ENCODE measurements around the gene RPS8.
"Not testable (repeated sequence)": the region's sequence is repeated elsewhere in the genome, so short reads cannot be mapped to it uniquely, and the experiment has no call there.

The RPS8 gene

DNA sequence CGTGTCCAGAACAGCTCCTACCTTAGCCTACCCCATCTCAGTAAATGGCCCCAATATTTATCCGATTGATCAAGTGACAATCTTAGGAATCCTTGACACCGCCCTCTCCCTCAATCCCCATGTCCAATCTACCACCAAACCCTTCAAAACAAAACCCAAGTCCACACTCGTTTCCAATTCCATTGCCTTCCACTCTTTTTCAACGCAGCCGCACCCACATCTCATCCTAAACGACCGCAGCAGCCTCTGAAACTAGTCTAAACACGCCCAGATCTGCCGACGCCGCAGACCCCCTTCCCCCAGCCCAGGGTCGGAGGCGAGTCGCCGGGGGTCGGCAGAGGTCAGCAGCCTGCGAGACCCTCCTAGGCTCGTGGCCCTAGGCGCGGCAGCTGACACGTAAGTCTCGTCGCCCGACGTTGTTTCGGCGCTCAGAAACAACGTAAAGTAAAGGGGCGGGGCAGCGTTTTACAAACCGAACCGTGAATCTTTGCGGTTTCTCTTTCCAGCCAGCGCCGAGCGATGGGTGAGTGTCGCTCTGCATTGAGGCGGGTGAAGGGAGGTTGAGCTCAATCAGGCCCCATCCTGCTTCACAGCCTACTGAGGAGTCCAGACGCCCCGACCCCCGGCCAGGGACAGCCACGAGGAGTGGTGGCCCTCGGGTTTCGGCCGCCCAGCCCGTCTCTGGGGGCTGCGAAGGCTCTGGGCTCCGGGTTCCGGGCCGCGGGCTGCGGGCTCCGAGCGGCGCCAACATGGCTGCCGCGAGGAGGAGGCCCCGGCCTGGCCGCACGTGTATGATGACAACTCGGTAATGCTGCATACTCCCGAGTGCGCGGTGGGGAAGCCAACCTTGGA, at the start of gene RPS8:
TSS of gene RPS8 (plus strand) at position 463 of the 852 bp plus-strand sequence. CDS start at position 520, 57 bp downstream.
- peak; percentile 86 to 93 for DNase-seq (ENCODE audit: low spot score in 2 of 2)
- Histone ChIP-seq H3K36me3 (replicated peaks) (peaks cover 48% of the 10 kb centered on the region), H3K4me3 (peak within 1 kb of the TSS; percentile 74), H3K9me3 (no peaks in the 10 kb centered on the region), H3K4me1 (peaks cover 16% of the 10 kb centered on the region), H3K27me3 (ENCODE audit: low read depth) (no peaks in the 10 kb centered on the region)
- in situ Hi-C loops (cut with MboI; ENCODE audit: low sequenced_read_pairs) = no loop called here

DNA sequence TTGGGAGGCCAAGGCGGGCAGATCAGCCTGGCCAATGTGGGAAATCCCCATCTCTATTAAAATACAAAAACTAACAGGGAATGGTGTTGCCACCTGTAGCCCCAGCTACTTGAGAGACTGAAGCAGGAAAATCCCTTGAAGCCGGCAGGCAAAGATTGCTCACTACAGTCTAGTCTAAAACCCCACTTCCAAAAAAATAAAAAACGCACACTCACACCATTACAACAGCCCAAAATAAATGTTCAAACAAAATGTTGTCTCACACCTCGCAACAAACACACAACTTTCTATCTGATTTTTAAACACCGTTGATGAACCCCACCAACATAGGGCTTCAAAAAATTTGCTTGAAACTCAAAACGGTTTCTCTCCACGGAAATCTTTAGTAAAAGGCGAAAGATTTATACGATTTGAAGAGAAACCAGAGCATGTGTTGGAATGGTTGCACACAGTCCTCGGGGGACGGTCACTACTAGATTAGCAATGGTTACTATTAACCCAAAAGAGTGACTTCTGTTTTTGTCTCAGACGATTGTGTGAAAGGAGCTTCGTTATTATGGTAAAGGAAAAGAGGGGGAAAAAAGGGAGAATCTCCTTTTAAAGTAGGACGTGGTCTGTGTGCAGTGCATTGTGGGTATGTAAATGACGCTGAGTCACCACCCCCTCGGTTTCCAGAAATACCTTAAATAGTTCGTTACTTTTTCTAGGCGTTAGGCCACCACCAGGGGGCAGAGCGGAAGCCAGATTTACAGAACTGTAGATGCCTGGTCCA, 44.4 kb upstream of the RPS8 start, which contains the start of gene RNU5D-1:
TSS of gene RNU5D-1 (minus strand) at position 430 of the 772 bp plus-strand sequence.
- Histone ChIP-seq H3K27me3 (ENCODE audit: low read depth) (no peaks in the 10 kb centered on the region), H3K36me3 (replicated peaks) (no peaks in the 10 kb centered on the region), H3K4me3 (peak within 1 kb of the TSS; percentile 7; the same call in 1 of the 2 replicates), H3K9me3 (no peaks in the 10 kb centered on the region), H3K4me1 (peaks cover 13% of the 10 kb centered on the region)
- DNase-seq (ENCODE audit: low spot score in 2 of 2) = peak; percentile 95 to 97
- in situ Hi-C loops (cut with MboI; ENCODE audit: low sequenced_read_pairs) = loop anchor here (10.0 kb wide), 1 partner anchor 84 kb away; no protein-coding TSS in a partner anchor

DNA sequence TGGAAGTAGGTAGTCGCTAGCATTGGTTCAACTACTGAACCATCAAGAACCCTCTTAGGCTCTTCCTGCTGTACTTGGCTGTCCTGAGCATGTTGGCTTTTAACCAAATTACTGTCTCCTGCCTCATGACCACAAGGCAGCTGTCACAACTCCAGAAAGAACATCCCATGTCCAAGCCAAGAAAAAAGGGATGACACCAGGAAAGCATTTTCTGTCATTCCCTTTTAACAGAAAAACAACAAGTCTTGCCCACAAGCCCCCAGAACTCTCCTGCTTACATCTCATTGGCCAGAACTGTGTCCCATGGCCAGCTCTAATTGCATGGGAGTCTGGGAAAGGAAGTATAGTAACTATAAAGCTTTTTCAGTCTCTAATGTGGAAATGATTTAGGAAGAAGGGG, 42.0 kb upstream of the RPS8 start:
- Histone ChIP-seq H3K9me3 (no peaks in the 10 kb centered on the region), H3K4me3 (no peak overlapping the region), H3K36me3 (replicated peaks) (no peaks in the 10 kb centered on the region), H3K4me1 (peaks cover 13% of the 10 kb centered on the region), H3K27me3 (ENCODE audit: low read depth) (no peaks in the 10 kb centered on the region)
- no peak for DNase-seq (ENCODE audit: low spot score in 2 of 2)
- in situ Hi-C loops (cut with MboI; ENCODE audit: low sequenced_read_pairs) = loop anchor here (10.0 kb wide), 1 partner anchor 81 kb away; no protein-coding TSS in a partner anchor

DNA sequence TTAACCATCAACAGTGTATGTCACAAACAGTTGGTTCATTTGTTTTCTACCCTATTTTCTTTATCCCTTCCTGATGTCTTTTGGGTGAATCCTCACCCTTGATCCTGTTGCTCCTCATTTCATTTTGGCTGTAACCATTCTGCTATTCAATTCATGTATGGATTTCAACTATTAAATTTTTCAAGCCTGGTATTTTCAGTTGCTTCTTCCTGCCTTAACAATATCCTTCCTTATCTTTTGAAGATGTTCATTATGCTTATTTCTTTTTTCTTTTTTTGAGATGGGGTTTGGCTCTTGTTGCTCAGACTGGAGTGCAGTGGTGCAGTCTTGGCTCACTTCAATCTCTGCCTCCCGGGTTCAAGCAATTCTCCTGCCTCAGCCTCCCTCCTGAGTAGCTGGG, 41.6 kb upstream of the RPS8 start:
- no peak for DNase-seq (ENCODE audit: low spot score in 2 of 2)
- Histone ChIP-seq H3K9me3 (no peaks in the 10 kb centered on the region), H3K4me1 (peaks cover 13% of the 10 kb centered on the region), H3K36me3 (replicated peaks) (no peaks in the 10 kb centered on the region), H3K4me3 (no peak overlapping the region), H3K27me3 (ENCODE audit: low read depth) (no peaks in the 10 kb centered on the region)
- in situ Hi-C loops (cut with MboI; ENCODE audit: low sequenced_read_pairs) = loop anchor here (10.0 kb wide), 1 partner anchor 81 kb away; no protein-coding TSS in a partner anchor

DNA sequence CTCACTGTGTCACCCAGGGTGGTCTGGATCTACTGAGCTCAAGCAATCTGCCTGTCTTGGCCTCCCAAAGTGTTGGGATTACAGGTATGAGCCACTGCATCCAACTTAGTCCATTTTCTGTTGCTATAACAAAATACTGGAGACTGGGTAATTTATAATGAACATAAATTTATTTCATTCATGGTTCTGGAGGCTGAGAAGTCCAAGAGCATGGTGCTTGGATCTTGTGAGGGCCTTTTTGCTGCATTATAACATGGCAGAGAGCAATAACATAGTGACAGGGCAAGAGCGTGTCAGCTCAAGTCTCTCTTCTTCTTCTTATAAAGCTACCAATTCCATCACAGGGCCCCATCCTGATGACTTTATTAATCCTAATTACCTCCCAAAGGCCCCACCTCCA, 39.3 kb upstream of the RPS8 start:
- DNase-seq (ENCODE audit: low spot score in 2 of 2) = no peak
- in situ Hi-C loops (cut with MboI; ENCODE audit: low sequenced_read_pairs) = loop anchor here (10.0 kb wide), 1 partner anchor 79 kb away; no protein-coding TSS in a partner anchor
- H3K4me1 ChIP-seq = peaks cover 13% of the 10 kb centered on the region

DNA sequence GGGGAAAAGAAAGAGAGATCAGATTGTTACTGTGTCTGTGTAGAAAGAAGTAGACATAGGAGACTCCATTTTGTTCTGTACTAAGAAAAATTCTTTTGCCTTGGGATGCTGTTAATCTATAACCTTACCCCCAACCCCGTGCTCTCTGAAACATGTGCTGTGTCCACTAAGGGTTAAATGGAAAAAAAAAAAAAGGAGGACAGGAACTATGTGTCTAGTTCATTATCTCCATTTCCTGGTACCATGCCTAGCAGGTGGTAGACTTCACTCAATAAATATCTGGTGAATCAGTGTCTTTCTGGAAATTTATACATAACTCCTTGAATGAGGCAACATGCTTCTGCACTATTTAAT, 36.4 kb upstream of the RPS8 start:
- Histone ChIP-seq H3K4me3 (peak overlapping the region; percentile 80), H3K36me3 (replicated peaks) (peaks cover 32% of the 10 kb centered on the region), H3K4me1 (peaks cover 16% of the 10 kb centered on the region; the same call in 1 of the 2 replicates)
- not testable (repeated sequence) for H3K27me3 ChIP-seq (ENCODE audit: low read depth); DNase-seq (ENCODE audit: low spot score in 2 of 2); H3K9me3 ChIP-seq
- in situ Hi-C loops (cut with MboI; ENCODE audit: low sequenced_read_pairs) = loop anchor here (10.0 kb wide), 1 partner anchor 76 kb away; no protein-coding TSS in a partner anchor

More for the DNA sequence above, 39.3 kb upstream of the RPS8 start:
- no peak overlapping the region for H3K4me3 ChIP-seq
- no peaks in the 10 kb centered on the region for H3K9me3 ChIP-seq
- H3K27me3 ChIP-seq (ENCODE audit: low read depth) = no peaks in the 10 kb centered on the region
- peaks cover 6% of the 10 kb centered on the region; the same call in 1 of the 2 replicates for H3K36me3 ChIP-seq (replicated peaks)

- DNase-seq (ENCODE audit: low spot score in 2 of 2) = peak; percentile 97 to 99
- H3K27me3 ChIP-seq (ENCODE audit: low read depth) = no peaks in the 10 kb centered on the region
- H3K36me3 ChIP-seq (replicated peaks) = peaks cover 38% of the 10 kb centered on the region
- peak within 1 kb of the TSS; percentile 80 for H3K4me3 ChIP-seq
- peaks cover 16% of the 10 kb centered on the region; the same call in 1 of the 2 replicates for H3K4me1 ChIP-seq
- in situ Hi-C loops (cut with MboI; ENCODE audit: low sequenced_read_pairs) = loop anchor here (10.0 kb wide), 1 partner anchor 75 kb away; no protein-coding TSS in a partner anchor
- H3K9me3 ChIP-seq = no peaks in the 10 kb centered on the region
Observed at GRCh38 chr1:44739307-44740178, 35.8 kb upstream of the RPS8 start, which contains the start of gene KIF2C. Gene KIF2C, plus strand, starts transcription at chr1:44739837. Its CDS starts 96 bp downstream, at chr1:44739933.

- DNase-seq (ENCODE audit: low spot score in 2 of 2) = no peak
- Histone ChIP-seq H3K4me3 (peak overlapping the region; percentile 80), H3K4me1 (peaks cover 16% of the 10 kb centered on the region; the same call in 1 of the 2 replicates), H3K36me3 (replicated peaks) (peaks cover 42% of the 10 kb centered on the region), H3K9me3 (no peaks in the 10 kb centered on the region), H3K27me3 (ENCODE audit: low read depth) (no peaks in the 10 kb centered on the region)
- in situ Hi-C loops (cut with MboI; ENCODE audit: low sequenced_read_pairs) = no loop called here
Observed at GRCh38 chr1:44740179-44740617, 35.1 kb upstream of the RPS8 start.

GRCh38 chr1:44743211-44743610, 32.1 kb upstream of the RPS8 start:
- in situ Hi-C loops (cut with MboI; ENCODE audit: low sequenced_read_pairs) = no loop called here
- H3K36me3 ChIP-seq (replicated peaks) = peaks cover 70% of the 10 kb centered on the region
- DNase-seq (ENCODE audit: low spot score in 2 of 2) = no peak
- peaks cover 16% of the 10 kb centered on the region; the same call in 1 of the 2 replicates for H3K4me1 ChIP-seq
- H3K27me3 ChIP-seq (ENCODE audit: low read depth) = no peaks in the 10 kb centered on the region
- H3K9me3 ChIP-seq = no peaks in the 10 kb centered on the region
- no peak overlapping the region for H3K4me3 ChIP-seq

DNA sequence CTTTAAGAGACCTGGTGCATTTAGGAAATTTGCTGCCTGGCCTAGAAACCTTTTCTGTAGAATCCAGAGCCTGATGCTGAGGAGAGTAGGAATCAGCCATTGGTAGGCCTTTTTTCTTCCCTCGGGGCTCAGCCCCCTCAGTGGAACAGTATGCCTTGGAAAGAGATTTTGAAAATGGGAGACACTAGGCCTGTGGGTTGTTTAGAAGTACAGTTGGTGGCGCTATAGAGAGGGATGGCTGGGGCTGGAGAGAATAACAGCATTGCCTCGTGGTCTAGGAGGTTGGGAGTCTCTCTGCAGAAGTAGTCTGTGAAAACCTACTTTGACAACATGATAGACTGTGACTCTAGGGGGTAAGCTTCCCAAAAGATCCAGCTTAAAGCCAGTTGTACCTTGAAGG, 27.5 kb upstream of the RPS8 start:
- DNase-seq (ENCODE audit: low spot score in 2 of 2) = no peak
- Histone ChIP-seq H3K9me3 (no peaks in the 10 kb centered on the region), H3K36me3 (replicated peaks) (peaks cover 88% of the 10 kb centered on the region), H3K4me1 (peaks cover 3% of the 10 kb centered on the region; the same call in 1 of the 2 replicates), H3K27me3 (ENCODE audit: low read depth) (no peaks in the 10 kb centered on the region), H3K4me3 (no peak overlapping the region)
- in situ Hi-C loops (cut with MboI; ENCODE audit: low sequenced_read_pairs) = no loop called here

DNA sequence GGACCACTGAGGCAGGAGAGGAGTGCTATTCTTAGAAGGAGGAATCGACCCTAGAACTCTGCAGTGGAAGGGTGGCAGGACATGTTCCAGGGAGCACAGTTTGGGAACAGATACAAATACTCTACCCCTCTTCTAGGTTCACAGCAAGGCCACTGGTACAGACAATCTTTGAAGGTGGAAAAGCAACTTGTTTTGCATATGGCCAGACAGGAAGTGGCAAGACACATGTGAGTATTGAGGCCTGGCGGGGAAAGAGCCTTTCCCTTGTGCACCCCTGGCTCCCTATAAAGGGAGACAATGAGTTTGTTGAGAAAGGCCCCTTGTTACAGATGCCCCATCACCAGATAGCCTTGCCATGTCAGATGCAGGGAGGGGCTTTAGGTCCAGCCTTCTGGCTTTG, 17.9 kb upstream of the RPS8 start:
- Histone ChIP-seq H3K9me3 (no peaks in the 10 kb centered on the region), H3K4me3 (no peak overlapping the region), H3K36me3 (replicated peaks) (peaks cover 98% of the 10 kb centered on the region), H3K4me1 (no peaks in the 10 kb centered on the region), H3K27me3 (ENCODE audit: low read depth) (no peaks in the 10 kb centered on the region)
- no peak for DNase-seq (ENCODE audit: low spot score in 2 of 2)
- in situ Hi-C loops (cut with MboI; ENCODE audit: low sequenced_read_pairs) = no loop called here

DNA sequence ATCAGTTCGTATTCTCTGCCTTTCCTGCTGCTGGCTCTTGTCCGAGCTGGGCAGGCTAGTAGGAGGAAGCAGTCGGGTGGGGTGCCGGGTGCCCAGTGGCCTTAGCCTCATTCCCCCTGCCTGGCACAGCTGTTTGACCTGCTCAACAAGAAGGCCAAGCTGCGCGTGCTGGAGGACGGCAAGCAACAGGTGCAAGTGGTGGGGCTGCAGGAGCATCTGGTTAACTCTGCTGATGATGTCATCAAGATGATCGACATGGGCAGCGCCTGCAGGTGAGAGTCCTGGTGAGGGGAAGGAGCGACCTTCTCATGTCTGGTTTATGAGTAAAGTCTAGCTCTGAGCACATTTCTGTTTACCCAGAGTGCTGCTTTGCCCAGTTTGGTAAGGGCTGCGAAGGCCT, 16.3 kb upstream of the RPS8 start:
- peaks cover 100% of the 10 kb centered on the region for H3K36me3 ChIP-seq (replicated peaks)
- no peaks in the 10 kb centered on the region for H3K27me3 ChIP-seq (ENCODE audit: low read depth)
- DNase-seq (ENCODE audit: low spot score in 2 of 2) = no peak
- in situ Hi-C loops (cut with MboI; ENCODE audit: low sequenced_read_pairs) = no loop called here
- no peaks in the 10 kb centered on the region for H3K9me3 ChIP-seq
- H3K4me1 ChIP-seq = no peaks in the 10 kb centered on the region
- no peak overlapping the region for H3K4me3 ChIP-seq

DNA sequence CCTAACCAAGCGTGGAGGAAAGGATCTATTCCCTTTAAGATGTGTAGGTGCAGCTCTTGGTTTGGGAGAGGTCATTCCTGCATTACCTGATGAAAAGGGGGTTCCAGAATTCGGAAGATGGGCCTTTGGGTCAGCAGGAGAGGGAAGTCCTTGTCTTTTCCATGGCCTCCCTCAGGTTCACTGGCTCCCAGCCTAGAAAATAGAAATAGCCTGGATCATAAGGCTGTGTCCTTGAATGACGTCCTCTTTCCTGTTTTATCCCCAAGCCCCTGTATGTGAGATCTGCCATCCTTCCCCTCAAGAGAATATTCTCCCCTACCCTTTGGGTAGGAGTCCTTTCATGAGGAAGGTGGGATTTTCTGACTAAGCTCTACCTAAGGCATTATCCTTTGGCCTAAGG, 14.5 kb upstream of the RPS8 start:
- DNase-seq (ENCODE audit: low spot score in 2 of 2) = no peak
- Histone ChIP-seq H3K4me1 (no peaks in the 10 kb centered on the region), H3K4me3 (no peak overlapping the region), H3K36me3 (replicated peaks) (peaks cover 100% of the 10 kb centered on the region), H3K27me3 (ENCODE audit: low read depth) (no peaks in the 10 kb centered on the region), H3K9me3 (no peaks in the 10 kb centered on the region)
- in situ Hi-C loops (cut with MboI; ENCODE audit: low sequenced_read_pairs) = no loop called here
